A673 (cell line): ENCODE measurements around the gene MED13. TPM values are rescaled to one million over a fixed set of nuclear protein-coding genes. Genes with fewer than 3 reads are reported as not detected.

Experiments used
- BruUV-seq: library from RNA; stranded (reverse); fragments of 400-500 nt; replicated peaks from 2 replicates; lab custom pipeline; 2021; lab: Mats Ljungman, UMichigan
- CTCF ChIA-PET: fragments of 300-600 bp; sonication (Branson Sonifier 250); formaldehyde crosslinking; loops from one replicate; lab custom pipeline; 2022; ENCODE audit warnings: antibody characterized with exemption; lab: Charles Lee
- POLR2A ChIA-PET: fragments of 300-600 bp; sonication (Branson Sonifier 250); formaldehyde crosslinking; loops from one replicate; lab custom pipeline; 2022; ENCODE audit warnings: antibody characterized with exemption; ENCODE audit not compliant: low non-redundant PET; lab: Charles Lee
- DNase-seq: peaks from one replicate; pipeline ENCODE4 v3.0.0-alpha.2; 2015; ENCODE audit warnings: low spot score
- H3K27ac ChIP-seq: fragments of 200-600 bp; sonication (generic); 2 replicates; pipeline ENCODE4 v1.5.1; 2016; ENCODE audit warnings: mixed run types, low read depth, mild to moderate bottlenecking, mixed read lengths, antibody characterized with exemption, low read length; ENCODE audit not compliant: poor library complexity, severe bottlenecking
- H3K27me3 ChIP-seq: fragments of 200-600 bp; sonication (generic); replicated peaks from 2 replicates; pipeline ENCODE4 v1.6.1; 2017; ENCODE audit warnings: mixed run types, low read depth, mild to moderate bottlenecking, mixed read lengths, antibody characterized with exemption, low read length; ENCODE audit not compliant: insufficient read depth, poor library complexity
- H3K36me3 ChIP-seq: fragments of 200-600 bp; sonication (generic); 2 replicates; pipeline ENCODE4 v1.6.1; 2016; ENCODE audit warnings: mixed run types, mild to moderate bottlenecking, mixed read lengths, antibody characterized with exemption, low read length; ENCODE audit not compliant: insufficient read depth, poor library complexity, severe bottlenecking
- H3K4me1 ChIP-seq: fragments of 200-600 bp; sonication (generic); 2 replicates; pipeline ENCODE4 v1.6.1; 2017; ENCODE audit warnings: mixed run types, mild to moderate bottlenecking, mixed read lengths, antibody characterized with exemption, low read length; ENCODE audit not compliant: insufficient read depth, poor library complexity, severe bottlenecking
- H3K4me3 ChIP-seq: fragments of 200-600 bp; sonication (generic); 2 replicates; pipeline ENCODE4 v1.5.1; 2016; ENCODE audit warnings: low read depth, mixed run types, mild to moderate bottlenecking, mixed read lengths, low read length; ENCODE audit not compliant: poor library complexity, severe bottlenecking
- H3K9me3 ChIP-seq: fragments of 200-600 bp; sonication (generic); 2 replicates; pipeline ENCODE4 v1.6.1; 2016; ENCODE audit warnings: mixed run types, low read depth, mild to moderate bottlenecking, mixed read lengths, antibody characterized with exemption, low read length; ENCODE audit not compliant: poor library complexity, severe bottlenecking
- CTCF ChIP-seq: fragments of 300-800, 200-600 bp; sonication (generic); conservative IDR thresholded peaks from 2 replicates; pipeline ENCODE4 v1.5.1; 2017; ENCODE audit warnings: low read depth, mild to moderate bottlenecking, antibody characterized with exemption, low read length, moderate library complexity, mixed read lengths
- EZH2 ChIP-seq: fragments of 200-600 bp; sonication (generic); IDR thresholded peaks from 2 replicates; pipeline ENCODE4 v1.6.1; 2017; ENCODE audit warnings: borderline replicate concordance, low read depth, mild to moderate bottlenecking, mixed read lengths, antibody characterized with exemption, low read length; ENCODE audit not compliant: poor library complexity, severe bottlenecking
- intact Hi-C: fragments of 100-400 bp; cut with micrococcal nuclease; formaldehyde crosslinking; loops from one replicate; pipeline ENCODE4 v1.10.0; 2022; ENCODE audit not compliant: unreplicated experiment
- total RNA-seq: library from RNA; stranded (reverse); gene quantifications from 2 replicates; pipeline ENCODE4 v1.2.3, GENCODE V29; 2021

MED13 gene
- total RNA-seq, 1 experiment from 2014 or later: 65.0 TPM

GRCh38 chr17:62099532-62099931 is 34.5 kb upstream of the MED13 start:
- Histone ChIP-seq H3K4me1 (no peaks in the 10 kb centered on the region), H3K36me3 (no peaks in the 10 kb centered on the region), H3K27ac (no peak overlapping the region), H3K27me3 (no peaks in the 10 kb centered on the region), H3K4me3 (no peak overlapping the region), H3K9me3 (no peaks in the 10 kb centered on the region)
- CTCF ChIA-PET: no interaction called here
- intact Hi-C loops: no loop called here
- POLR2A ChIA-PET: no interaction called here
- no peak for TF ChIP-seq CTCF
- BruUV-seq: no TSS peak
- DNase-seq: no peak

GRCh38 chr17:62098623-62099231 is 33.6 kb upstream of the MED13 start:
- no peak for TF ChIP-seq EZH2
- no peak for TF ChIP-seq CTCF
- Histone ChIP-seq H3K4me3 (no peak overlapping the region), H3K27me3 (no peaks in the 10 kb centered on the region), H3K36me3 (no peaks in the 10 kb centered on the region), H3K27ac (no peak overlapping the region), H3K9me3 (no peaks in the 10 kb centered on the region), H3K4me1 (no peaks in the 10 kb centered on the region)
- ChIA-PET POLR2A (no interaction called here), CTCF (no interaction called here)
- intact Hi-C loops: no loop called here
- DNase-seq: no peak
- no TSS peak for BruUV-seq

DNA sequence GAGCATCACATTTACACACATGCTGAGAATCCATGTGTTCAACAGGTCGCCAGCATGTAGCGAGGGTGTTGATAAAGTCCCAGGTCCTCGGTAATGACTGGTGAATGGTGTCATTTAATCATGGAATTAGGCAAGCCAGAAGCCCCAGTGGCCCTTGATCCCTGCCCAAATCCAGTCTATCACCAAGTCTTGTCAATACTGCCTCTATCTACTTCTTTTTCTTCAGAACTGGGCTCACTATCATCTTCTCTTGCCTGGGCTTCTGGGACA is 31.3 kb upstream of the MED13 start:
- DNase-seq: no peak
- Histone ChIP-seq H3K4me3 (no peak overlapping the region), H3K9me3 (no peaks in the 10 kb centered on the region), H3K36me3 (no peaks in the 10 kb centered on the region), H3K4me1 (no peaks in the 10 kb centered on the region), H3K27me3 (no peaks in the 10 kb centered on the region), H3K27ac (no peak overlapping the region)
- TF ChIP-seq EZH2: no peak
- TF ChIP-seq CTCF: no peak
- ChIA-PET POLR2A (no interaction called here), CTCF (no interaction called here)
- intact Hi-C loops: no loop called here
- BruUV-seq: no TSS peak
